ENCODE results near the gene TCFL5. TPM values are rescaled to one million over a fixed set of nuclear protein-coding genes. Genes with fewer than 3 reads are reported as not detected.

Gene TCFL5
- total and polyA plus RNA-seq, 12 donors: 2.5 to 8.3 (median 6.4) TPM

DNA sequence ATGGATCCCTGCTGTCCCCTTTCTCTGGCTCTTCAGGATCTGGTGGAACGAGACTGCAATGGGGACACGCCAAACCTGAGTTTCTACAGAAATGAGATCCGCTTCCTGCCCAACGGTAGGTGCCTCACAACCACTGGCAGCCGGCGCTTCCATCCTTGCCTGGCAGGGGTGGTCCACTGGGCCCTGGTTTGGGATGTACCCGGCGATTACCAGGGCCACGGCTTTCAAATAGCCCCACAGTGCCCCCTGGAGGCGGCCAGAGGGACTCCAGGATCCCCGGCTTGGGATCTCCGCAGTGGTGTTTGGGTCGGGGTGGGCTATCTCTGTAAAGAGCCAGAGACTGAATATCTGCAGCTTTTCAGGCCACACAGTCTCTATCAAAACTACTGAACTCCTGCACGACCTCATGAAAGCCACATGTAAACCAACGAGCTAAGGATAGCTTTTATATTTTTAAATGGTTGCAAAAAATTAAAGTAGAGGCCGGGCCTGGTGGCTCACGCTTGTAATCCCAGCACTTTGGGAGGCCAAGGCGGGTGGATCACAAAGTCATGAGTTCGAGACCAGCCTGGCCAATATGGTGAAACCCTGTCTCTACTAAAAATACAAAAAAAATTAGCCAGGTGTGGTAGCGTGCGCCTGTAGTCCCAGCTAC, 53.3 kb downstream of the TCFL5 start:
- DNase-seq (peak; percentile 66 to 75), ATAC-seq (peak in 7 of 8 donors; percentile 36 to 68 (median 48))
- peaks cover 4 to 69% (median 47%) of the 10 kb centered on the region in 9 donors for H3K36me3 ChIP-seq
- H3K9me3 ChIP-seq: no peaks in the 10 kb centered on the region
- no peak overlapping the region for H3K4me3 ChIP-seq
- TF ChIP-seq, protein P1, sequence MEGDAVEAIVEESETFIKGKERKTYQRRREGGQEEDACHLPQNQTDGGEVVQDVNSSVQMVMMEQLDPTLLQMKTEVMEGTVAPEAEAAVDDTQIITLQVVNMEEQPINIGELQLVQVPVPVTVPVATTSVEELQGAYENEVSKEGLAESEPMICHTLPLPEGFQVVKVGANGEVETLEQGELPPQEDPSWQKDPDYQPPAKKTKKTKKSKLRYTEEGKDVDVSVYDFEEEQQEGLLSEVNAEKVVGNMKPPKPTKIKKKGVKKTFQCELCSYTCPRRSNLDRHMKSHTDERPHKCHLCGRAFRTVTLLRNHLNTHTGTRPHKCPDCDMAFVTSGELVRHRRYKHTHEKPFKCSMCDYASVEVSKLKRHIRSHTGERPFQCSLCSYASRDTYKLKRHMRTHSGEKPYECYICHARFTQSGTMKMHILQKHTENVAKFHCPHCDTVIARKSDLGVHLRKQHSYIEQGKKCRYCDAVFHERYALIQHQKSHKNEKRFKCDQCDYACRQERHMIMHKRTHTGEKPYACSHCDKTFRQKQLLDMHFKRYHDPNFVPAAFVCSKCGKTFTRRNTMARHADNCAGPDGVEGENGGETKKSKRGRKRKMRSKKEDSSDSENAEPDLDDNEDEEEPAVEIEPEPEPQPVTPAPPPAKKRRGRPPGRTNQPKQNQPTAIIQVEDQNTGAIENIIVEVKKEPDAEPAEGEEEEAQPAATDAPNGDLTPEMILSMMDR (IDR thresholded peaks at IDR 0.05): peak; percentile 92 to 97 (median 95)
- H3K4me1 ChIP-seq: peaks cover 11 to 47% (median 39%) of the 10 kb centered on the region in 9 donors
- intact Hi-C loops (cut with DNase I): loop anchor here in 9 of 10 donors (1.0 to 10.0 kb wide), 5 partner anchors 140 to 306 kb away; no protein-coding TSS in a partner anchor
- H3K27ac ChIP-seq: no peak overlapping the region
- 45 to 49% methylated on average over 21 of the region's 21 CpGs for WGBS, 2 donors
- H3K27me3 ChIP-seq: no peaks in the 10 kb centered on the region

DNA sequence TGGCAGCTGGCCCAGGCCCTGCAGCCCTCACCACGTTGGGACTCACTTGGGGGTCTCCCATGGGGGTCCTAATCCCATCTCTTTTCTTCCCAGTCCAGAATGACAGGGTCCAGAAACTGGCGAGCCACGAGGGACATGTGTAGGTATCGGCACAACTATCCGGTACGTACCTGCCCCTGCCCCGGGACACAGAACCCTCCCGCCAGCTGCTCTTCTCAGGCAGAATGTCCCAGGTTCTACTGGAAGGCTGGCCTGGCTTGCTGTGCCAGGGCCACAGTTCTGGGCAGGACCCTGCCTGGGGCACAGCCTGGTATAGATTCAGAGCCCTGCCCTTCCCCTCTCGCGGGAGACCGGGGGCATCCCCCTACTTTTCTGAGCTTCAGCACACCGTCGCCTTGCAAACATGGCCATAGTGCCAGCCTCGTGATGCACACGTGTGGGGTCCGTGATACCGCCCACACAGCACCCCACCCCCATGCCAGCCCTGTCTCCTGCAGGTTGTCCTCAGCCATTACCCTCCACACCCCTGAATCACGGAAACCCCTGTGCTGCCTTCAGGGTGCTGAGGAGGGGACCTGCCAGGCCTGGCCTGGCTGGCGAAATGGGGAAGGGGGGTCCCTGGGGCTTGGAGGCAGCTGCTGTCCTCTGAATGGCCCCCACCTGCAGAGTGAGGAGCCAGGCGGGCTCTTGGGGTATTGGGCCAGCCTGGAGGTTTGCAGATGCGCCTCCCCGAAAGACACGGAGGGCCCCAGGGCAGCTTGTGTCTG, 54.0 kb downstream of the TCFL5 start:
- H3K9me3 ChIP-seq: no peaks in the 10 kb centered on the region
- peaks cover 14 to 50% (median 44%) of the 10 kb centered on the region in 9 donors for H3K4me1 ChIP-seq
- TF ChIP-seq, protein P1 (IDR thresholded peaks at IDR 0.05): no peak
- DNase-seq (no peak), ATAC-seq (no peak)
- H3K27ac ChIP-seq: no peak overlapping the region
- WGBS, 2 donors: 86 to 89% methylated on average over 23 of the region's 23 CpGs
- intact Hi-C loops (cut with DNase I): loop anchor here in 9 of 10 donors (1.0 to 10.0 kb wide), 5 partner anchors 139 to 305 kb away; no protein-coding TSS in a partner anchor
- H3K4me3 ChIP-seq: no peak overlapping the region
- H3K27me3 ChIP-seq: no peaks in the 10 kb centered on the region
- H3K36me3 ChIP-seq: peaks cover 4 to 65% (median 47%) of the 10 kb centered on the region in 9 donors

DNA sequence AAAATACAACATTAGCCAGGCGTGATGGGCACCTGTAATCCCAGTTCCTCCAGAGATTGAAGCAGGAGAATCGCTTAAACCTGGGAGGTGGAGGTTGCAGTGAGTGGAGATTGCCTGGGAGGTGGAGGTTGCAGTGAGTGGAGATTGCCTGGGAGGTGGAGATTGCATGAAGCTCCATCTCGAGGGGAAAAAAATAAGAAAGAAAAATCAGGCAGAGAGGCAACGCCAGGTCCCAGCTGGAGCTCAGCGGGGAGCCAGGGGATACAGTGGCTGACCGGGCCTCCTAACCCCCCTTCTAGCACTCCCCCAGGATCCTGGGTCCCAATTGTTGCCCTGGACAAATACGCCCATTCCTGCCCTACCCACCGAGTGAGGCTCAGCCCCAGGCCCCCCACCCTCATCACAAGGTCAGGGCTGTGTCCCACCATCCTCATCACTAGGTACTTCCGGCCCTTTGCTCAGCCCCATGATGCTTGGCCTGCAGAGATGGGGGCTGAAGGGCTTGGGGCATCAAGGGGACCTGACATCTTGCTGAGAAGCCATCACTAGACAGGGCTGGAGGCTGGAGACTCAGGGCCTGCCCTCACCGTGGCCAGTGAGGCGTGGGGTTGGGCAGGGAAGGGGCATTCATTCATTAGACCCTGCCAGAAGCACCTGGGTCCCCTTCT, 55.1 kb downstream of the TCFL5 start:
- Histone ChIP-seq H3K4me3 (peak overlapping the region in 7 of 10 donors; percentile 75 to 100 (median 96)), H3K9me3 (no peaks in the 10 kb centered on the region), H3K4me1 (peaks cover 19 to 59% (median 52%) of the 10 kb centered on the region in 9 donors), H3K27ac (peak overlapping the region in 4 of 10 donors; percentile 92 to 96 (median 93)), H3K36me3 (peaks cover 4 to 53% (median 36%) of the 10 kb centered on the region in 9 donors), H3K27me3 (no peaks in the 10 kb centered on the region)
- intact Hi-C loops (cut with DNase I): loop anchor here in 6 of 10 donors (5.0 to 10.0 kb wide), 3 partner anchors 139 to 304 kb away; no protein-coding TSS in a partner anchor
- DNase-seq: no peak
- WGBS, 2 donors: 72 to 74% methylated on average over 11 of the region's 11 CpGs
- ATAC-seq: no peak
- TF ChIP-seq, protein P1 (IDR thresholded peaks at IDR 0.05): no peak

Measured in heart right ventricle (tissue), 16 donors.